GM18870 (cell line): ENCODE data around the gene FNDC7.
"Not testable (repeated sequence)": the region's sequence is repeated elsewhere in the genome, so short reads cannot be mapped to it uniquely, and the experiment has no call there.

Experiments used
- ATAC-seq: cut with Tn5 transposase; IDR thresholded peaks from one replicate; pipeline ENCODE4 v1.9.1; 2021; ENCODE audit warnings: moderate library complexity; ENCODE audit not compliant: unreplicated experiment

FNDC7 gene

DNA sequence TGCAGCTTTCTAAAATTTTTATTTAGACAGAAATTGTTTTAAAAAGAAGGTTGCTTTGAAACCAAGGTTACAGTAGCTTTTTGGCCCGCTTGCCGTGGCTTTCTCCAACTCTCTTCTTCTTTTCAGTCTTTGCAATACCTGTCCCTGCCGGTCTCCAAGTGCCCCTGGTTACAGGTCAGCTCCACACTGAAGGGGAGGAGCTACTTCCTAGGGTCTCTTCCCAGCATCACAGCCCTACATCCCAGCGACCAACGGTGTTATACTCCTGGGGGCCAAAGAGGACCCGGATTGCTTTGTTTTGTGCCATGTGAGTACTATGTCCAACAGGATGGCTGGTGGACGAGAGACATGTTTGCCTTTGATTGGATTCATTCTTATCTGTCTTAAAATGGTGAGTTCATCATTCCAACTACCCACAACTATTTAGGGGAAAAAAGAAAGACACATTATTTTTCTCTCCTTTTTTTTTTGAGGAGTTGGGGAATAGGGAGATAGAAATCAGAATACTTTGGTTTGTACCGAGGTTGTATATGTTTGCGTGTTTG is at the start of gene FNDC7:
Gene FNDC7 (plus strand): TSS at position 303 of the 545 bp plus-strand sequence. CDS start 26 bp downstream, at position 329.
- no peak for ATAC-seq

- ATAC-seq, result no peak
These were observed 49.6 kb upstream of the FNDC7 start for GRCh38 chr1:108663074-108663473.

GRCh38 chr1:108664481-108664880 is 48.2 kb upstream of the FNDC7 start:
- ATAC-seq, result no peak

- ATAC-seq, result no peak
These were observed 47.6 kb upstream of the FNDC7 start for GRCh38 chr1:108665067-108665466.

DNA sequence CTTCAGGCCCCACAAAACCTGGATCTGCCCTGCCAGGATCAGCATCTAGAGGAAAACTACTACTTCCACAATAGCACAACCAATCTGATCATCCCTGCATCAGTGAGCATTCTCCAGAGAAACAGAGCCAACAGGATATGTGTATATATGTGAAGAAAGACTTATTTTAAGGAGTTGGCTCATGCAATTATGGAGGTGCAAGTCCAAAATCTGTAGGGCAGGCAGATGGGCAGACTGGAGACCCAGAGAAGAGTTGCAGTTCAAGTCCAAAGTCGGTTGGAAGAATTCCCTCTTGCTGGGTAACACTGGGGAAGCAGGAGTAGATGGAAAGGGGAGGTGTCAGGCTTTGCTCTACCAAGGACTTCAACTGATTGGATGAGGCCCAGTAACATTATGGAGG is 46.9 kb upstream of the FNDC7 start:
- no peak for ATAC-seq

- not testable (repeated sequence) for ATAC-seq
These were observed 45.3 kb upstream of the FNDC7 start for GRCh38 chr1:108667422-108667821.

DNA sequence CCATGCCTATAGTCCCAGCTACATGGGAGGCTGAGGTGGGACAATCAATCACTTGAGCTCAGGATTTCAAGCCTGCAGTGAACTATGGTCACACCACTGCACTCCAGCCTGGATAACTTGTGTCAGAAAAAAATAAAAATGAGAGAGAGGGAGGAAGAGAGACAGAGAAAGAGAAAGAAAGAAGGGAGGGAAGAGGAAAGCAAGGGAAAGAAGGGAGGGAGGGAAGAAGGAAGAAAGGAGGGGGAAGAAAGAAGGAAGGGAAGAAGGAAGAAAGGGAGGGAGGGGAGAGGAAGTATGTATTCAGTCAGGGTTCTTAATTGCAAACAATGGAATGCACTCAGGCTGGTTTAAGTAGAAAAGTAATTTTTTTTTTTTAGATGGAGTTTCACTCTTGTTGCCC is 43.9 kb upstream of the FNDC7 start:
- no peak for ATAC-seq

DNA sequence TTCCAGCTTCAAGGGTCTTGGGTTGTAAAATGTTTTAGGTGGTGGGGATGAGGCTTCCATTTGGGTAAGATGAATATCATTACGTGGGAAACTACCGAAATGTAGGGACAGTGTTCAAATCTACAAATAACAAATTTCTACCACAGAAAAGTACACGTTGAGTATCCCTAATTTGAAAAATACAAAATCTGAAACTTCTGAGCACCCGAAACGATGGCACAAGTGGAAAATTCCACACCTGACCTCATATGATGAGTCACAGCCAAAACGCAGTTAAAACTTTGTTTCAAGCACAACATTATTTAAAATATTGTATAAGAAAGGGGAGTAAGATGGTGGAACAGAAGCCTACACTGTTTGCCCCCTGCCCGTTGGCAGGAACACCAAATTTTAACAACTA is 43.0 kb upstream of the FNDC7 start:
- no peak for ATAC-seq

GRCh38 chr1:108670131-108670773 is 42.5 kb upstream of the FNDC7 start:
- ATAC-seq, result no peak

GRCh38 chr1:108671143-108671542 is 41.6 kb upstream of the FNDC7 start:
- no peak for ATAC-seq

DNA sequence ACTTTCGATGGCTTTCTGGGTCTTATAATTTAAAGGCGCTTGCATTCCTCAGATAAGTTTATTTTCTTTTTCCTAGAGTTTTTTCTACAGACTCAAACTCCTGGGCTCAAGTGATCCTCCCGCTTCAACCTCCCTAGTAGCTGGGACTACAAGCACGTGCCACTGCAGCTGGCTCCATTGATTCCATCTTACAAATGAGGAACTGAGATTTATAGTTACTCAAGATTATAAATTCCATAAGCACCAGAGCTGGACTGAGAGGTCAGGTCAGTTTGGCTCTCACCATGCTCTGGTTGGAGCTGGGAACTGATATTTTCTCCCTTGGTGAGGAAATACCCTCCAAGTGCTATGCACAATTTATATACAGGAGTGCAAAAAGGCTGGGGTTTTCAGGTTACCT is 34.0 kb upstream of the FNDC7 start:
- ATAC-seq, result no peak

- ATAC-seq, result no peak
These were observed 33.0 kb upstream of the FNDC7 start for GRCh38 chr1:108679586-108680213.

DNA sequence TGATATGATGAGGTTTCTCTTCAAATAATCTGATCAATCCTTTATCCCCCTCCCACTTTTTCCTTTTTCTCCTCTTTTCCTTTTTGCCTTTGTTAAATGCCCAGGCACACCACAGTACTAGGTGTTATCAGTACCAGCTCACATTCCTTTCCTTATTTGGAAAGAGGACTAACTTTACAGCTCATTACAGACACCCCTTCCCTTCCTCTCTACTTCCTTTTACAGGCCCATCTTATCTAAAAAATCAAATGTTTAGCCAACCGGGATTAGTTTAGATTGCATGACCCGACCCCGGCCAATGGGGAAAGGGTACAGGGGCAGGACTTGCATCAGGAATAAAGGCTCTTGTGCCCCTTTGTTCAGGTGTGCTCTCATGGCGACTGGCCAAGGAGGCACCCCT is 31.0 kb upstream of the FNDC7 start:
- not testable (repeated sequence) for ATAC-seq

- no peak for ATAC-seq
These were observed 27.2 kb upstream of the FNDC7 start for GRCh38 chr1:108685529-108685928.

DNA sequence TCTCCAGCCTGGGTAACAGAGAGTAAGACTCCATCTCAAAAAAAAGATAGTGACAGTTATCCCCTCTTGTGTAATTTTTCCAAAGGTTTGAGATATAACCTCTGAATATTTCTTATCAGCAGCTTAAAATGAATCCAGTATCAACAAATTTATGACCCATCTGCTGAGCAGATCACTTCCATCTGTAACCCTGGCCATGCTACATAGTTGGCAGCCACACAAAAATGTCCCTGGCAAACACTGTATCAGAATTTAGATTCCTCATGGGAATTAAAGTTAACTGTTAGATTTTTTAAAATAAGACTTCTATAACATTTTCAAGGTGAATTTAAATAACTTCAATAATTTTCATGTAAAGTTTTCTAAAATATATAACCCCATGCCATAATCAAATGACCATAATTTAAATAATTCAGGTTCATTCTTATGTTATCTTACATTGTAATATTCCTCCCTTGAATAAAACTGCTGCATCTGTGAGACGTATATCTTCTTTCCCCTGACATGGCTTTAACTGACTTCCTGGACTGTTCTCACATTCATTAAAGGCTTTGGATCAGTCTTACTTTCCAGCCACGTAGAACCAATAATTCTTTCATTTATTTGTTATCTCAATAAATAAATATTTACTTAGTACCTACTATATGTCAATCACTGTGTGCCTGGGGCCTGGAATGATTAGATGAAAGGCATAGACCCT is 25.9 kb upstream of the FNDC7 start:
- ATAC-seq, result no peak

GRCh38 chr1:108691128-108691941 is 21.4 kb upstream of the FNDC7 start:
- no peak for ATAC-seq

- ATAC-seq, result peak; percentile 75
These were observed 20.6 kb upstream of the FNDC7 start, which contains the start of gene PRPF38B for GRCh38 chr1:108691942-108692723. Gene PRPF38B (plus strand): TSS chr1:108692310. CDS start chr1:108692592, 282 bp downstream.

- ATAC-seq, result peak; percentile 67
These were observed 19.7 kb upstream of the FNDC7 start for GRCh38 chr1:108692724-108693655.

- no peak for ATAC-seq
These were observed 17.2 kb upstream of the FNDC7 start for GRCh38 chr1:108695535-108695934.
